Vagina (tissue), 2 donors: ENCODE measurements around the gene LSM8.

Experiments
- POLR2A ChIP-seq, 2 donors: fragments of 450-650 bp; IDR thresholded peaks; one replicate each; pipeline ENCODE4 v1.6.1; 2017; ENCODE audit warnings: antibody characterized with exemption in 2 of 2, mild to moderate bottlenecking in 2 of 2, moderate library complexity in 2 of 2
- POLR2AphosphoS5 ChIP-seq, 2 donors: sonication (generic); formaldehyde crosslinking; IDR thresholded peaks; one replicate each; pipeline ENCODE4 v1.9.0; 2017; ENCODE audit warnings: antibody characterized with exemption in 2 of 2, mild to moderate bottlenecking in 2 of 2, low read depth in 1 of 2; ENCODE audit not compliant: insufficient read depth in 1 of 2
- TF ChIP-seq, protein P1 (sequence below), 3 experiments: fragments of 450-650 bp in 2 of 3; fragments of 200-600 bp in 1 of 3; sonication (generic) in 1 of 3; IDR thresholded peaks; one replicate each; pipeline ENCODE4 v1.5.1; 2017 to 2019; ENCODE audit warnings: antibody characterized with exemption in 3 of 3, mild to moderate bottlenecking in 2 of 3, moderate library complexity in 2 of 3

DNA sequence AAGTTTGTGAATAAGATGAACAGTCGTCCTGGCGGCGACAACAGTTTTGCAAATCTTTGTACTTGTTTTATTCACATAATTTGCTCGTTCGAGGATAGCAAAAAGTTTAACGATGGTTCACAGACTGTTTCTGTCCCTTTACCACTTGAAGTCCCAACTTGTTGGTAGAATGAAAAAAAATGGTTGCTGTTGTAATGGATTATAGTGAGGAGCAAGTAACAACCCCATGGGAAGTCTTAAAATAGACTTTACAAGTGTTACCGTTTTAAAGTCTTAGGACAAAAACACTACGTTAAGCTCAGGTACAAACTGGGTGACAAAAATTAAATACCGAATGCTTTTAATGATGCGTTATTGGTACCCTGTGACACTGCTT lies 589 bp downstream of the LSM8 start:
- TF ChIP-seq, protein P1, sequence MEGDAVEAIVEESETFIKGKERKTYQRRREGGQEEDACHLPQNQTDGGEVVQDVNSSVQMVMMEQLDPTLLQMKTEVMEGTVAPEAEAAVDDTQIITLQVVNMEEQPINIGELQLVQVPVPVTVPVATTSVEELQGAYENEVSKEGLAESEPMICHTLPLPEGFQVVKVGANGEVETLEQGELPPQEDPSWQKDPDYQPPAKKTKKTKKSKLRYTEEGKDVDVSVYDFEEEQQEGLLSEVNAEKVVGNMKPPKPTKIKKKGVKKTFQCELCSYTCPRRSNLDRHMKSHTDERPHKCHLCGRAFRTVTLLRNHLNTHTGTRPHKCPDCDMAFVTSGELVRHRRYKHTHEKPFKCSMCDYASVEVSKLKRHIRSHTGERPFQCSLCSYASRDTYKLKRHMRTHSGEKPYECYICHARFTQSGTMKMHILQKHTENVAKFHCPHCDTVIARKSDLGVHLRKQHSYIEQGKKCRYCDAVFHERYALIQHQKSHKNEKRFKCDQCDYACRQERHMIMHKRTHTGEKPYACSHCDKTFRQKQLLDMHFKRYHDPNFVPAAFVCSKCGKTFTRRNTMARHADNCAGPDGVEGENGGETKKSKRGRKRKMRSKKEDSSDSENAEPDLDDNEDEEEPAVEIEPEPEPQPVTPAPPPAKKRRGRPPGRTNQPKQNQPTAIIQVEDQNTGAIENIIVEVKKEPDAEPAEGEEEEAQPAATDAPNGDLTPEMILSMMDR (IDR thresholded peaks at IDR 0.05) = no peak
- TF ChIP-seq POLR2A (IDR thresholded peaks at IDR 0.05) (no peak), POLR2AphosphoS5 (IDR thresholded peaks at IDR 0.05; ENCODE audit: insufficient read depth in 1 of 2, low read depth in 1 of 2) (no peak)
